DMS114 treated with DMSO at 0.1 percent for 48 hours (cell line): ENCODE measurements around the gene DYNLRB2.

Source experiments
- DNase-seq: peaks from one replicate; lab custom pipeline; 2025; ENCODE audit not compliant: unreplicated experiment; lab: John Stamatoyannopoulos, UW

DYNLRB2 gene

GRCh38 chr16:80596507-80597207 lies 55.9 kb downstream of the DYNLRB2 start:
- no peak for DNase-seq

- DNase-seq: no peak
Observed at GRCh38 chr16:80599466-80599865, 58.7 kb downstream of the DYNLRB2 start.
